HG03064 (cell line): Measurements from ENCODE around the gene OR6S1.
"Not testable (repeated sequence)": the region's sequence is repeated elsewhere in the genome, so short reads cannot be mapped to it uniquely, and the experiment has no call there.

Experiments used
- ATAC-seq: cut with Tn5 transposase; IDR thresholded peaks from one replicate; pipeline ENCODE4 v1.9.1; 2021; ENCODE audit warnings: low read depth; ENCODE audit not compliant: unreplicated experiment

Gene OR6S1

DNA sequence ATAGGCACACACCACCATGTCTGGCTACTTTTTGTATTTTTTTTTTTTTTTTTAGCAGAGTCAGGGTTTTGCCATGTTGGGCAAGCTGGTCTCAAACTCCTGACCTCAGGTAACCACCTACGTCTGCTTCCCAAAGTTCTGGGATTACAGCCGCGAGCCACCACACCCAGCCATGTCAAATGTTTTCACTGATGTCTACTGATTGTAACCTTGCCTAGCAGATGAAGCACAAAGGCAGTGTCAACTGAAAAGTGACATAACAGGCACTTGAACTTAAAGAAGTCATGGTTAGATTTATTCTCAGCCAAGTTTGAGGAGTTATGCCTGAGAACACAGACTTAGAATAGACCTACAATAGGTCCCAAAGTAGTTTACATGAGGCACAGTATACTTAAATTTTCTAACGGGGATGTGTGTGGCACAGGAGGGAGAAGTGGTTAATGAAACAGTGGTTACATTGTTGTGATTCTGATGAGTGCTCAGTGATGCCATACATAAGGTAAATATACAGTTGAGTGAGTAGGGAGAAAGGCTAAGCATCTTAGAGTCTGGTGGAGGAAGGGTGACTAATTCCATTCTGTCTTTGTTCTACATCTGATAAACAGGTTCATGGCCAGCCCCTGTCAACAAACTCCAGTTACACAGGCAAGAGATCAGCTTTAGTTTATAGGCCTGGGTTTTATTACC is 30.2 kb upstream of the OR6S1 start:
- ATAC-seq: no peak

- no peak for ATAC-seq
Observed at GRCh38 chr14:20668969-20669368, 27.5 kb upstream of the OR6S1 start.

- ATAC-seq: peak; percentile 54
Observed at GRCh38 chr14:20667957-20668356, 26.5 kb upstream of the OR6S1 start.

GRCh38 chr14:20666400-20666961 is 25.0 kb upstream of the OR6S1 start:
- not testable (repeated sequence) for ATAC-seq

- no peak for ATAC-seq
Observed at GRCh38 chr14:20662968-20663732, 21.7 kb upstream of the OR6S1 start.

GRCh38 chr14:20661197-20661596 is 19.7 kb upstream of the OR6S1 start:
- ATAC-seq: no peak

DNA sequence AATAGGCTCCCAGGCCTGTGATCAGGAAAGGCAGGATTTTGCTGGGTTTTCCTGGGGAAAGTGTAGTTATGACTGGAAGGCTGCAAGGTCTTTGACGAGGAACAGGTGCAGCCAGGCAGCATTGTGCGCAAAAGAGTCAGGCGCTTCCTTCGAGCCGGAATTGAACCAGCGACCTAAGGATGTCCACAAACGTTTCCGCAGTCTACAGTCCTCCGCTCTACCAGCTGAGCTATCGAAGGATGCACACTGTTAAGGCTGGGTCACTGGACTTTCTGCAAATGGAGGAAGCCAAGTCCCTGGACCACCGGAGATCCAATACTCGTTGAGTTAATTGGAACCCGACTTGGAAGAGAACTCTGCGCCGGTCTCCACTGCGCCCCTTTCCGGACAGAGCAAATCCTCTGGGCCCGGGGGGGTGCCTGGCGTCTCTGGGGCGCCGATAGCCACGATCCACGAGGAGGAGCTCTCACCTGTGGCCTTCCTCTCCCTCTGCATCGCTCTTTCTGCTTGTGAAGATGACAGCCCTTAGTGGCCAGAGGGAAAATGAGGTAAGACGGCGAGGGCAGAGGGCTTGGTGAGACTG is 18.4 kb upstream of the OR6S1 start:
- ATAC-seq: no peak

GRCh38 chr14:20659336-20659735 is 17.8 kb upstream of the OR6S1 start:
- no peak for ATAC-seq

GRCh38 chr14:20658246-20658645 is 16.8 kb upstream of the OR6S1 start:
- ATAC-seq: no peak

DNA sequence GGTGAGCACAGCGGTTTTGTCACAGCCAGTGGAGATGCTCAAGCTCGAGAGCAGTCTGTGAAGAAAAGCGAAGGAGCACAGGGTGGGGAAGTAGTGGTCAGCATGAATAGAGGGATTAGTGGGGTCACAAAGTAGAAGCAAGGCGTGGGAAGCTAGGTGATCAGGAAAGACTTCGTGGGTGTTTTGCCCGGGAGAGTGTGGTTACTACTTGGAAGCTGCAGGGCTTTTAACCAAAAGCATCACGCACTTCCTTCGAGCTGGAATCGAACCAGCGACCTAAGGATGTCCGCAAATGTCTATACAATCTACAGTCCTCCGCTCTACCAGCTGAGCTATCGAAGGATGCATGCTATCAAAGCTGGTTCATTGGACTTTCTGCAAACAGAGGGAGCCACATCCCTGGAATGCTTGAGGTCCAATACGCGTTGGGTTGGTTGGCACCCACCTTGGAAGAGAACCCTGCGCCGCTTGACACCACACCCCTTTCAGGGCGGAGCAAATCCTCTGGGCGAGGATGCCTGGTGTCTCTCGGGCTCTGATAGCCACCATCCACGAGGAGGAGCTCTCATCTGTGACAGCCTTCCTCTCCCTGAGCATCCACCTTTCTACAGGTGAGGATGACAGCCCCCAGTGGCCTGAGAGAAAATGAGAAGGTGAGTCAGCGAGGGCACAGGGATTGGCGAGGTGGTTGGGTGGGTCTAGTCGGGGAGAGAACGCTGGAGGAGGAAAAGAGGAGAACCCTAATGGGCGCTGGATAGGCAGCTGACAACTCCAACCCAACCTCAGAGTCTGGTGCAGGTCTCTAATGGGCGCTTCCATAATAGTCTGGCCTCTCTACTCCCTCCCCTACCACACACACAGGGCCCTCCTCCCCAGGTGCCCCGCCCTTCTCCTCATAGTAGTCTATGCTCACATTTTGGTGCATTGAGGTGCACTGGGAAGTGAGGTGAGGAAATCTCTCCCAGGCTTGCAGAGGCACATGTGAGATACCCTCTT is 16.0 kb upstream of the OR6S1 start:
- ATAC-seq: no peak

GRCh38 chr14:20656274-20656673 is 14.8 kb upstream of the OR6S1 start:
- ATAC-seq: no peak

DNA sequence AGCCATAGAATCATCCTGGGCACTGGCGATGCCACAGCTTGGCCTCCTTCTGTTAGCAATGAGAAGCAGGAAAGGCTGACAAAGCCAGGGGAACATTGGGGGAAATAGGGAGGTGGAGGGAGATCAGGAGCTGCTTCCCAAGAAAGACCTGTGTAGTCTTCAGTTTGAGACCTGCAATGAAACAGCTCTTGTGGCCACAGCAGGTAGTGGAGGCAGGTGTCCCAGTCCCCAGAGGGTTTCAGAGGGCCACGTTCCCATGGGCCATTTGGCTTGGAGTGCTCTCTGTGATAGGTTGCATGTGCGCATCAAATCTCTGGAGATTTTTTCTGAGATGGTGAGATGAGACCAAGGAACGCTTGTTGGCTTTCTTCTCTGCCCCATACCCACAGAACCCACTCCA is 14.4 kb upstream of the OR6S1 start:
- ATAC-seq: no peak

DNA sequence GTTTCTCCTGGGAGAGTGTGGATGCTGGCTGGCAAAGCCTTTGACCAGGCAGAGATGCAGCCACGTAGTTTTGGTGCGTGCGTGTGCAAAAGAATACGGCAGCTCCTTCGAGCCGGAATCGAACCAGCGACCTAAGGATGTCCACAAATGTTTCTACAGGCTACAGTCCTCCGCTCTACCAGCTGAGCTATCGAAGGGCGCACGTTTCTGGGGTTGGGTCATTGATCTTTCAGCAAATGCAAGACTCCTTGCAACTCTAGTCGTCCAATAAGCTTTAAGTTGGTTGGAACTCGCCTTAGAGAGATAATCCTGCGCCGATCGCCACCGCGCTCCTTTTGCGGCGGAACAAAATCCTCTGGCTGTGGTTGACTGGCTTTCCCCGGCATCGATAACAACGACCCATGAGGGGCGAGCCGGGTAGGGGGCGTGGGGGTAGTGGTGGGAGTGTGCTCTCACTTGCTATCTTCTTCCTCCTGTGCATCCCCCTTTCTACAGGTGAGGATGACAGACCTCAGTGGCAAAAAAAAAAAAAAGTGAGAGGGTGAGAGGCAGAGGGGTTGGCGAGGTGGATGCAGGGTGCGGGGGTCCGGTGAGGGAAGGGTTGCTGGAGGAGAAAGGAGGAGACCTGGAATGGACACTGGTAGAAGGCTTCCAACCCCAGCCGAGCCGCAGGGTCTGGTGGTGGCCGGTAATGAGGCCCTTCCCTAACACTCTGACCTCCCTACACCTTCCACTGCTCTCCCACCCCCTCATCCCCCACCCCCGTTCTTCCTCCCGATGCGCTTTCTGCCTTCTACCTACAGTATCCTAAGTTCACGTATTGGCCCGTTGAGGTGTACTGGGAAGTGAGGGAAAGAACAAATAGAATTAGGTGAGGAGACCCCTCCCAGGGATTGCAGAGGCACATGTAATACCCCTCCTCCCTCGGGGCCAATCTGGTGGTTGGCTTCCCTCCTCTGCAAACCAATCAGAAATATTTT is 11.8 kb upstream of the OR6S1 start:
- no peak for ATAC-seq

- no peak for ATAC-seq
Observed at GRCh38 chr14:20645481-20645880, 4.0 kb upstream of the OR6S1 start.

DNA sequence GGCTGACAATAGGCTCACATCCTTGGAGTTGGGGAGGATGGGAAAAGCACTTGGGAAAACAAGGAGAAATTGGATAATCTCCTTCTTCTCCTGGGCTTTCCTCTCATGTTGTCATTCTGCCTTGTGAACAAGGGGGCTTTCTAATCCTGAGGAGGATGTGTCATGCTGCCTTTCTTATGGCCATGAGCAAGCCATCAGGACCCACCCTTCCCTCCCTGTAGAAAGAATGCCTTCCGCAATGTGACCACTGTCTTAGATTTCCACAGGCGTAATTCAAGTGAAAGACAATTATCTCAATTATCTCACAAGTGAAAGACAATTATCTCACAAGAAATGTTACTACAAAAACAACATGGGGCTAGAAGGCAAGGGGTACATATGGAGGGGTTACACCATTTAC is 3.0 kb upstream of the OR6S1 start:
- ATAC-seq: no peak

DNA sequence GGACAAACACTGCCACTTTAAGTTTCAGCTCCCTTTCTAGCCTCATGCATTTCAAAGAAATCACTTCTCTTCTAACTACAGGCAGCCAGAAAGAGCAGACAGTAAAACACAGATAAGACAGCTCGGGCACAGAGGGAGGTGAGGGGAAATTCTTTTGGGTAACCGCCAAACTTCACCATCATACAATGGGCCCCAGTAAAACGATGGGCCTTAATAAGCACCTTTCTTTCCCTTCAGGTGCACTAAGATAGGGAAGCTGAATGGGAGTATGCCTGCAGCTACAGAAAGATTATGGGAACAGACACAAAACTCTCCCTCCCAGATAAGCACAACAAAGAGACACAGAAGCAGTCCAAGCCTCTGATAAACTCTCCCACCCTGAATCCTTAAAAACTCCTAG is 1.3 kb upstream of the OR6S1 start:
- not testable (repeated sequence) for ATAC-seq

DNA sequence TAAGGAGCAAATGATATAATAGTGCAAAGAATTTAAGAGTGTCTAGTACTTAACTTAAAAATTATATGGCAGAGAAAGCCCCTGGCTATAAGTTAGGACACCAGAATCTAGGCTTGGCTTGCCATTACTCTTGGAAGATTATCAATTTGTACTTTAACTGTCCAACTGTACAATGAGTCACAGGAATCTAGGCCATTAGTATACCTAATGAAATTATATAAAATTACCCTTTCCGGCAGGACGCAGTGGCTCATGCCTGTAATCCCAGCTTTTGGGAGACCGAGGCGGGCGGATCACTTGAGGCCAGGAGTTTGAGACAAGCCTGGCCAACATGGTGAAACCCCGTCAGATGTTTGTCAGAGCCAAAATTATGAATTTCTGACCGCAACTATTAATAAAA is 691 bp upstream of the OR6S1 start:
- no peak for ATAC-seq

- ATAC-seq: no peak
Observed at GRCh38 chr14:20632831-20633691, 8.4 kb downstream of the OR6S1 start.
